Keratinocyte (primary cell): ENCODE results near the gene ANKRD17. TPM values are rescaled to one million over a fixed set of nuclear protein-coding genes. Genes with fewer than 3 reads are reported as not detected.

Experiments
- DNase-seq: peaks from one replicate; pipeline ENCODE4 v3.0.0-alpha.2; 2011; ENCODE audit warnings: low read depth, missing footprints, low spot score
- FAIRE-seq: peaks from 2 replicates; lab custom pipeline; 2011; peaks lifted over from hg19 to GRCh38; lab: Jason Lieb, UNC
- H2AFZ ChIP-seq: 2 replicates; pipeline ENCODE4 v1.6.0; 2012; ENCODE audit warnings: low read length, control low read depth, inconsistent platforms; ENCODE audit not compliant: control insufficient read depth
- H3K27ac ChIP-seq: 2 replicates; pipeline ENCODE4 v1.5.1; 2011; ENCODE audit warnings: low read length; ENCODE audit not compliant: control insufficient read depth, insufficient read depth
- H3K27me3 ChIP-seq: 3 replicates; pipeline ENCODE4 v1.6.0; 2011; ENCODE audit warnings: low read length; ENCODE audit not compliant: control insufficient read depth, insufficient read depth; ENCODE audit errors: extremely low read depth
- H3K36me3 ChIP-seq, 2 experiments: 2 replicates in 1 of 2; 3 replicates in 1 of 2; pipeline ENCODE4 v1.5.1; 2011; ENCODE audit warnings: low read length in 2 of 2, mild to moderate bottlenecking in 1 of 2; ENCODE audit not compliant: control insufficient read depth in 2 of 2, insufficient read depth in 2 of 2; ENCODE audit errors: extremely low read depth in 1 of 2
- H3K4me1 ChIP-seq: 3 replicates; pipeline ENCODE4 v1.5.1; 2011; ENCODE audit warnings: low read length; ENCODE audit not compliant: control insufficient read depth, insufficient read depth; ENCODE audit errors: extremely low read depth
- H3K4me2 ChIP-seq: 3 replicates; pipeline ENCODE4 v1.6.0; 2011; ENCODE audit warnings: low read depth, low read length; ENCODE audit not compliant: control insufficient read depth, insufficient read depth; ENCODE audit errors: extremely low read depth
- H3K4me3 ChIP-seq, 3 experiments: fragments of 200-600 bp in 1 of 3; sonication (generic) in 1 of 3; 2 replicates in 2 of 3; 3 replicates in 1 of 3; pipeline ENCODE4 v1.5.1; 2011 to 2016; ENCODE audit warnings: low read length in 3 of 3, mild to moderate bottlenecking in 3 of 3, control low read depth in 2 of 3, inconsistent platforms in 1 of 3, low read depth in 1 of 3, mixed read lengths in 1 of 3, mixed run types in 1 of 3, moderate library complexity in 1 of 3; ENCODE audit not compliant: control insufficient read depth in 2 of 3, insufficient read depth in 2 of 3; ENCODE audit errors: extremely low read depth in 1 of 3
- H3K79me2 ChIP-seq: 2 replicates; pipeline ENCODE4 v1.6.0; 2012; ENCODE audit warnings: low read length; ENCODE audit not compliant: control insufficient read depth, insufficient read depth
- H3K9ac ChIP-seq: 3 replicates; pipeline ENCODE4 v1.6.0; 2011; ENCODE audit warnings: low read length; ENCODE audit not compliant: control insufficient read depth, insufficient read depth; ENCODE audit errors: extremely low read depth
- H3K9me1 ChIP-seq: 3 replicates; pipeline ENCODE4 v1.6.0; 2011; ENCODE audit warnings: low read length; ENCODE audit not compliant: control insufficient read depth, insufficient read depth; ENCODE audit errors: extremely low read depth
- H3K9me3 ChIP-seq: 2 replicates; pipeline ENCODE4 v1.5.1; 2012; ENCODE audit warnings: low read depth, low read length; ENCODE audit not compliant: control insufficient read depth
- H4K20me1 ChIP-seq: 3 replicates; pipeline ENCODE4 v1.6.0; 2011; ENCODE audit warnings: low read length; ENCODE audit not compliant: control insufficient read depth, insufficient read depth; ENCODE audit errors: extremely low read depth
- EZH2 ChIP-seq: IDR thresholded peaks from one replicate; pipeline ENCODE4 v1.6.1; 2012; ENCODE audit warnings: inconsistent platforms, mild to moderate bottlenecking, low read length, moderate library complexity
- dilution Hi-C: fragments of 300-500 bp; cut with MboI; formaldehyde crosslinking; loops from one replicate; pipeline ENCODE4 v1.7.0; 2020; ENCODE audit warnings: low sequenced_read_pairs; ENCODE audit not compliant: extremely low pct_ligation_motif_present
- polyA plus RNA-seq, 5 experiments: library from polyadenylated mRNA; depleted of rRNA in 3 of 5; stranded (reverse) in 3 of 5; stranded (forward) in 1 of 5; unstranded in 1 of 5; fragments of >200 nt; gene quantifications; 1 replicate in 1 of 5; 2 replicates in 3 of 5; 3 replicates in 1 of 5; pipeline versions ENCODE4 v1.2.1 to v1.2.3, GENCODE V29; 2011 to 2012; ENCODE audit warnings: missing spikeins in 2 of 5, low read depth in 1 of 5, low replicate concordance in 1 of 5
- TF ChIP-seq, protein P1 (sequence below), 3 experiments: IDR thresholded peaks in 1 of 3; conservative IDR thresholded peaks in 1 of 3; optimal IDR thresholded peaks in 1 of 3; 2 replicates in 2 of 3; 3 replicates in 1 of 3; pipeline versions ENCODE3 to v1.5.1; 2011; ENCODE audit warnings: low read length in 3 of 3, mild to moderate bottlenecking in 3 of 3, moderate library complexity in 2 of 3, control low read depth in 1 of 3, inconsistent platforms in 1 of 3; ENCODE audit not compliant: insufficient read depth in 2 of 3; ENCODE audit errors: extremely low read depth in 1 of 3

The ANKRD17 gene
- polyA plus RNA-seq, 1 donor (not counting 4 experiments of a cell fraction or from before 2014, with no cell fraction given) = 51.5 TPM

DNA sequence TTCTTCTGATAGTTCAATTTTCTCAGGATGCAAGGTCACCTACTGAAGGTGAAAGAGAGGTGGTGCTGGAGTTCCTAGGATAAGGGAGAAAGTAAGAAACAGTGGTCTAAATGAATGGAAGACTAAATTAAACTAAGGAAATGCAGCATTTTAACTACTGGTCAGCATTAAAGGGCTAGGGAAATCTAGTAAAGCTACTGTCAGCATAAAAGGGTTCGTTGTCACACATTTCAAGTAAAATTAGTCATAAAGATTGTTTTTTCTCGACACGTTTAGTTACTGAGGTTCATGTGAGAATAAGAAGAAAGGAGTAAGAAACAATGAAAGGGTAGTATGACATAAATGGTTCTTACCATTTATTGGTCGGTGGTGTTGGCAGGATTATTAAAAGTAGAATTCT, 149.1 kb downstream of the ANKRD17 start:
- Histone ChIP-seq H3K9me1 (no peaks in the 10 kb centered on the region), H4K20me1 (no peaks in the 10 kb centered on the region), H3K27ac (no peak overlapping the region), H3K4me3 (no peak overlapping the region), H2AFZ (no peak overlapping the region), H3K9ac (no peak overlapping the region), H3K9me3 (no peaks in the 10 kb centered on the region), H3K4me2 (no peak overlapping the region), H3K36me3 (peaks cover 2 to 17% of the 10 kb centered on the region in 2 experiments), H3K79me2 (no peaks in the 10 kb centered on the region), H3K4me1 (no peaks in the 10 kb centered on the region), H3K27me3 (no peaks in the 10 kb centered on the region)
- FAIRE-seq (no peak), DNase-seq (no peak)
- TF ChIP-seq, protein P1, sequence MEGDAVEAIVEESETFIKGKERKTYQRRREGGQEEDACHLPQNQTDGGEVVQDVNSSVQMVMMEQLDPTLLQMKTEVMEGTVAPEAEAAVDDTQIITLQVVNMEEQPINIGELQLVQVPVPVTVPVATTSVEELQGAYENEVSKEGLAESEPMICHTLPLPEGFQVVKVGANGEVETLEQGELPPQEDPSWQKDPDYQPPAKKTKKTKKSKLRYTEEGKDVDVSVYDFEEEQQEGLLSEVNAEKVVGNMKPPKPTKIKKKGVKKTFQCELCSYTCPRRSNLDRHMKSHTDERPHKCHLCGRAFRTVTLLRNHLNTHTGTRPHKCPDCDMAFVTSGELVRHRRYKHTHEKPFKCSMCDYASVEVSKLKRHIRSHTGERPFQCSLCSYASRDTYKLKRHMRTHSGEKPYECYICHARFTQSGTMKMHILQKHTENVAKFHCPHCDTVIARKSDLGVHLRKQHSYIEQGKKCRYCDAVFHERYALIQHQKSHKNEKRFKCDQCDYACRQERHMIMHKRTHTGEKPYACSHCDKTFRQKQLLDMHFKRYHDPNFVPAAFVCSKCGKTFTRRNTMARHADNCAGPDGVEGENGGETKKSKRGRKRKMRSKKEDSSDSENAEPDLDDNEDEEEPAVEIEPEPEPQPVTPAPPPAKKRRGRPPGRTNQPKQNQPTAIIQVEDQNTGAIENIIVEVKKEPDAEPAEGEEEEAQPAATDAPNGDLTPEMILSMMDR (optimal IDR thresholded peaks at IDR 0.05 in 1 of 3, IDR thresholded peaks at IDR 0.05 in 1 of 3, conservative IDR thresholded peaks at IDR 0.05 in 1 of 3; ENCODE audit: extremely low read depth in 1 of 3, insufficient read depth in 2 of 3, low read length in 3 of 3) = no peak
- no peak for TF ChIP-seq EZH2
- dilution Hi-C loops = no loop called here

DNA sequence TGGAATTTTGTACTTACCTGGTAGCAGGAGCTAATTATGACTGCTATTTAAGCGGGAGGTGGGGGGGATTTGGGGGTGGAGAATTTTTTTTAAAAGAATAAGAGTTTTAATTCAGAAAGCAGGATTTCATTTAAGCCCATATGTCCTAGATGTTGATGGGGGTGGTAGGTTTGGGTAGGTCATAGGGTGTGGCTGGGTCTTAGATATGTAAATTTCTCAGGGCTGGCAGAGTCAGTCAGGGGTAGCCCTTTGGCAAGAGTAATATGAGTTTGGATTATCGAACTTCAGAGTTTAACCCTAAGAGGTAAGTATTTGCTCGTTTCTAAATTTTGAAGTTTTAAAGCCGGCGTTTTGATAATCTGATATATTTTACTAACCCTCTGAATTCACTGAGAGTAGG, 153.9 kb downstream of the ANKRD17 start:
- FAIRE-seq = no peak
- DNase-seq = no peak
- no peak for TF ChIP-seq EZH2
- TF ChIP-seq, protein P1 (optimal IDR thresholded peaks at IDR 0.05 in 1 of 3, IDR thresholded peaks at IDR 0.05 in 1 of 3, conservative IDR thresholded peaks at IDR 0.05 in 1 of 3; ENCODE audit: extremely low read depth in 1 of 3, insufficient read depth in 2 of 3, low read length in 3 of 3) = no peak
- no peaks in the 10 kb centered on the region for H3K79me2 ChIP-seq
- no peak overlapping the region for H2AFZ ChIP-seq
- no peaks in the 10 kb centered on the region for H3K9me3 ChIP-seq
- H3K4me2 ChIP-seq = no peak overlapping the region
- dilution Hi-C loops = no loop called here
- no peaks in the 10 kb centered on the region for H3K4me1 ChIP-seq
- no peak overlapping the region for H3K9ac ChIP-seq
- no peak overlapping the region for H3K27ac ChIP-seq
- no peaks in the 10 kb centered on the region for H4K20me1 ChIP-seq
- peaks cover 8 to 15% of the 10 kb centered on the region in 2 experiments for H3K36me3 ChIP-seq
- no peaks in the 10 kb centered on the region for H3K9me1 ChIP-seq
- H3K4me3 ChIP-seq = no peak overlapping the region
- no peaks in the 10 kb centered on the region for H3K27me3 ChIP-seq
